Anterior cingulate cortex (tissue), 58 donors: ENCODE measurements around the gene CD101.

ENCODE experiments used
- DNase-seq, 58 donors: peaks; one replicate each; lab custom pipeline; 2025; lab: John Stamatoyannopoulos, UW

Gene CD101

DNA sequence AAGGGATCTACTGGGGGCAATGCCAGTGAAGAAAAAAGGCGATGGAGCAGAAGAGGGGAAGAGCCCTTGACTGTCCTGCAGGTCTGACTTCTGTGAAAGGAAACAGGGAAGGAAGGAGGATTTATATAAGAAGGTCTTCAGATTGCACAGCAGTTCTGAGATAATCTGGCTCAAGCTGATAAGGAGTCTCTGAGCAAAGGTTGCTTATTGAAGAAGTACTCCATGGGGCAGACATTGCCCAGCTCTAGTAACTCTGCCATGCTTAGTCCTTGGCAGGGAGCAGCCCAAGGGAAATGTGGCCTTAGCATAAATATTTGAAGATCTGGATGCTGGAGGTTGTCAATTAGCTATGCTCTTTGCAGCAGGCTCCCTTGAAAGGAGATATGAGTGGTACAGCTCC, 42.7 kb downstream of the CD101 start:
- no peak for DNase-seq

DNA sequence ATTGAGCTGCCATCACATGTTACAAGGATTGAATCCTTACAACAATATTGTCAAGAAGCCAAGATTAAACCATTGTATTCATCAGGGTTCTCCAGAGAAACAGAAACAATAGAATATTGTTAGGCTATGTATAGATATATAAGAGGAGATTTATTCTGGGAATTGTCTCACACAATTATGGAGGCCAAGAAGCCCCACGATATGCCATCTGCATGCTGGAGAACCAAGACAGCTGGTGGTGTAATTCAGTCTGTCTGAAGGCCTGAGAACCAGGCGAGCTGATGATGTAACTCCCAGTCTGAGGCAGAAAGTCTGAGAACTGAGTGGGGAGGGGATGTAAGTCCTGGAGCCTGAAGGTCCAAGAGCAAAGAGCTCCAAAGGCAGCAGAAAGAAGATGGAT, 44.1 kb downstream of the CD101 start:
- peak in 4 of 58 donors; percentile 7 to 39 (median 20) for DNase-seq

- no peak for DNase-seq
Measured at GRCh38 chr1:117046781-117047180, 45.2 kb downstream of the CD101 start.

- DNase-seq, result no peak
Measured at GRCh38 chr1:117047271-117047670, 45.7 kb downstream of the CD101 start.

GRCh38 chr1:117049857-117050256, 48.3 kb downstream of the CD101 start:
- no peak for DNase-seq

DNA sequence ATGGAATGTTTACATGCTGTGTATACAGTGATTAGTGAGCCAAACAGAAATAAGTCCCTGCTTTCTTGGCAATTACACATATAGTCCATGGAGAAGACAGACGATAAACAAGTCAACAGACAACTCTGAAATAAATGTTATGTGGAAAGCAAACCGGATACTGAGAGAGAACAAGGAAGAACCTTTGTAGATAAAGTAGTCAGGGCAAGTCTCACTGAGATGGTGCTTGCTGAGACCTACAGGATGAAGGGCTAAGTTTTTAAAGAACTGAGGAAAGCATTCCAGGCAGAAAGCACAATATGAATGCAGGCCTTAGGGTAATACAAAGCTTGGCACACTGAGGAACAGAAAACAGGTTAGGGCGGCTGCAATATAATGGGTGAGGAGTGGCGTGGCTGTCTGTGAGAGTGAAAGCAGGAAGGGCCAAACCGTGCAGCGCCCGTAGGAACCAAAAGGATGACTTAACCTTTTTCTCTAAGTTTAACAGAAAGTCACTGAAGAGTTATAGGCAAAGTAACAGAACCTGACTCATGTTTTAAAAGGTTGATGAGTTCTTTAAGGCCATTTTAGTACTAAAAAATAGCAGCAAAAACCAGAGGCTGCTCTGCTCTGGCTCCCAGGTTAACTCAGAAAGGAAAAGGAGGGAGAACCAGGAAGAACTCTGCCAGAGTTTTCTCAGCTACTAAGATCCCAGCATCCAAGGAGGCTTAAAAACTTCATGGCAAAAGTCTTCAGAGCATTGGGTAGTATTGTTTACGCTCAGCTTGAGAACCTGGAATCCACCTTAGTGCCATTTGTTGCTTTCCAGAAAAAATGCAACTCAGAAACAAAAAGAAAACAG, 49.9 kb downstream of the CD101 start:
- DNase-seq, result no peak

DNA sequence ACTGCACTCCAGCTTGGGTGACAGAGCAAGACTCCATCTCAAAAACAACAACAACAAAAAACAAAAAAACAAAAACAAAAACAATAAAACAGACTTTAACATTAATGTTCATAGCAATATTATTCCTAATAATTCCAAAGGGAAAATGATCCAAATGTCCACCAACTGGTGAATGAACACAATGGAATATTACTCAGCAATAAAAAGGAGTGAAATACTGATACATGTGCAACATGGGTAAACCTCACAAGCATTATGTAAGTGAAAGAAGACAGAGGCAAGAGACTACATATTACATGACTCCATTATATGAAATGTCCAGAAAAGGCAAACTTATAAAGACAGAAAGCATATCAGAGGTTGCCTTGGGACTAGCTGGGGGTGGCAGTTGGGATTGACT, 52.5 kb downstream of the CD101 start:
- DNase-seq, result no peak

DNA sequence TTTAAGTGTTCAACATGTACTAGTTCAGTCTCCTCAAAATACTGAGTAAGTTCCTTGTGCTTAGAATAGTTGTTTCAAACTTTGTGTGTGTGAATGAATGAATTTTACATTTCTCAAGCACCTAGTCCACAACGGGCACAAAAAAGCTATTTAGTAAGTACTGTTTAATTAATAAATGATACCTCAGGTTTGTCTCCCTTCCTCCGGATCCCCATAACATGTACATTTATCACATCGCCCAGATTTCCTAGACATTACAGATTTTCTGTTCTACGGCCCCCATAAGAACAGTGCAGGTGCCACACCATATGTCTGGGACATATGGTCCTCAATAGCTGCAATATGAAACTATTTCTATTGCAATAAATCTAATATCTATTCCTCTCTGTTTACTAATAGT, 57.2 kb downstream of the CD101 start:
- no peak for DNase-seq

DNA sequence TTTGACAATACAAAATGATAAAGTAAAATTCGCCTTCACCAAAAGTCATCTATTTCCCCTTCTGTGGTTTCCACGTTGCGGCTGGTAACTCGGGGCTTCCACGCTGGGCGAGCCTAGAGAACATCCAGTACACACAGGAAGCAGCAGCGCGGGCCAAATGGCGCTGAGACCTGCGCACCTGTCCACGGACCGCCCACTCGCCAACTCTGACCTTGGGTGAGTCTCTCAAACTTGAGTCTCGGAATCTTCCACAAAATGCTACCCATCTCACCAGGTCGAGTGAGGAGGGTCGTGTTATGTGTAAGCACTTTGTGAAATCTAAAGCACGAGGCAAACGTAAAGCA, 57.7 kb downstream of the CD101 start:
- peak in 1 of 58 donors; percentile 22 for DNase-seq

DNA sequence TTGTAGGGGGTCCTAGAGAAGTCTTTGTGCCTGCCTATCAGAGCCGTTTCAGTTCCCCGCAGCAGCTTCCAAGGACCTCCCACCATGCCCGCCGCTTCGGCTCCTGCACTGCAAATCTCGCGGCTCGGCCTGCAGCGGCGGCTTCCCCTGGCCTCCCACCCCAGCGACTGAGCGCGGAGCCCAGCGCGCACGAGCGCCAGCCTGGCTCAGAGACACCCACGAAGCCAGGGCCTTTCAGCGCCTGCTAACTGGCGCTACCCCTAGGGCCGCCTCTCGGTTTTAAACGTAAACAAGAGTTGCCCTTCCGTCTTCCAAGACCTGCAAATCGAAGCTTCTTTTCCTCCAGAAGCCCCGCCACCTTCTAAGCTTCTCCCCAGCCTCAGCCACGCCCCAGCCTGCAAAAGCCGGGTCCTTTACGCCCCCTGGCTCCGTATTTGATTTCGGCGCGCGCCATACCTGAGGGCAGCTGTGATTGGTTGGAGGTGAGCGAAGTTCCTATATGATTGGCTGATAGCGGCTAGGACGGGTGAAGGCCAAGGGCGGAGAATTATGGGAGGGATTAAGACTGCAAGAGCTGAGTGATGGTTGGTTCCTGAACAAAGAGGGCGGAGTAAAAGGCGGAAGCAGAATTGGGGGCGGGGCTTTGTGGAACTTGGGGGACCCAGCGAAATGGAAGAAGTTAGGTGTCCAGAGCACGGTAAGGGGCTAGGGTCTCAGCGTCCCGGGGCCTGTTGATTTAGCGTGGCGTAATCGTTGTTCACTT, 58.3 kb downstream of the CD101 start, which contains the start of gene TTF2:
Gene TTF2 (plus strand): TSS at position 649 of the 763 bp plus-strand sequence. CDS start 21 bp downstream, at position 670.
- DNase-seq, result peak; percentile 51 to 97 (median 89)

DNA sequence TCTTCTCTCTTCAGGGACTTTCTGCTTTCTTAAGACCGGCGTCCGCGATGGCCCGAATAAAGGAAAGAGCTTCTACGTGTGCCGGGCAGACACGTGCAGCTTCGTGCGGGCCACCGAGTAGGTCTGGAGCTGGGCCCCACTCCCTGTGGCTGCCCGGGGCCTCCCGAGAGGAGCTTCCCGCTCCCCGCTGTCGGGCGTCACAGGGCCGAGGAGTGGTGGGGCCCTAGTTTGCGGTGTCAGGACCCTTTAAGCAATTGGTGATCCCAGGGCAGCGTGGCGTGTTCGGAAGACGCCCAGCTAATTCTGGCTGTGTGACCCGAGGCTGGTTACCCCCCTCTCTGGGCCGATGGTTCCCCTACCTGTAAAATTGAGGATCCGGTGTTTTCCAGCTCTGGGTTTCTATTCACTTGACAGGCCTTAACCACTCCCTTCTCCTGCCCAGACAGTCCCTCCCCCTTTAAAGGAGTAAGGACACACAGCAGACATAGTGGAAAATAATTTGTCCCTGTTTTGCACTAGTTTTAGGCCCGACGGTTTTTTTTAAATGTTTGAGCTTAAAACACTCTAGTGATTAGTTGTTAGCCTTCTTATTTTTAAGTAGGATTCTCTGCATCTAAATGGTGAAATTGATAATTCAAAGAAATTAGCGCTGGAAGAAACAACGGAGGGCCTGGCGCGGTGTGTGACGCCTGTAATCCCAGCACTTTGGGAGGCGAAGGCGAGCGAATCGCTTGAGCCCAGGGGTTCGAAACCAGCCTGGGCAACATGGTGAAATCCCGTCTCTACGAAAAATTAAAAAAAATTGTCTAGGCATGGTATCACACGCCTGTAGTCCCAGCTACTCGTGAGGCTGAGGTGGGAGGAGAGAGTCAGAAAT, 59.1 kb downstream of the CD101 start:
- peak in 2 of 58 donors; percentile 32 to 46 for DNase-seq

DNA sequence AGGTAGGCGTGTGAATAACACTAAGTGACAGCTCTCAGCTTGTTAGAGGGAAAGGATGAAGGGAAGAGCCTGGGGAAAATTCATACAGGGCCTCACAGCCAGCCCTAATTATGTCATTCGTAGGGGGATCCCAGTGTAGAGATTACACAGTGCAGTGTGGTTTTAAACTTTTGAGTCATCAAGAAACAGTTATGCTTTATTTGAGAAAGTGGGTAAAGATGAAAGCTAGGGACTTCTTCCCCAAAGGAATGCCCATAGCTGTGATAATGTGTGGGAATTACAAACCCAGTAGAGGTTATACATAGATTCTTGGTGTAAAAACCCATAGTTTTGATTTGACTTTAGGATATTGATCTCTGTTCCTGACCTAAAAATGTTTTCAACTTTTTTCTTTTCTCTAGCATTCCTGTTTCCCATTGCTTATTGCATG, 60.4 kb downstream of the CD101 start:
- DNase-seq, result no peak

DNA sequence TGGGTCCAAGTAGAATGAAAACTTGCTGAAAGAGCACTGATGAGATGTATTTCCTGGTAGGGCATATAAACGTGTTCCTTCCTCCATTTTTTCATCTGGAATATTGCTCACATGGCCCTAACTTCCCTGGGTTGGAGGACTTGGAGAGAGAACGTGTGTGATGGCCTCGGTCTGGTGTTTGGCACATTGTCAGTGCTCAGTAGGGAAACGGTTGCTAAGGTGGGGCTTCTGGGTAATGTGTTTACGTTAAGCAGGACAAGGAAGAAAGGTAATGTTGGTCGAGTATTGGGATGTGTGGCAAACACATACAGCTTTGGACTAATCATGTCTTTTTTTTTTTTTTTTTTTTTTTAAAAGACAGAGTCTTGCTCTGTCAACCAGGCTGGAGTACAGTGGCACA, 64.8 kb downstream of the CD101 start:
- DNase-seq, result no peak

DNA sequence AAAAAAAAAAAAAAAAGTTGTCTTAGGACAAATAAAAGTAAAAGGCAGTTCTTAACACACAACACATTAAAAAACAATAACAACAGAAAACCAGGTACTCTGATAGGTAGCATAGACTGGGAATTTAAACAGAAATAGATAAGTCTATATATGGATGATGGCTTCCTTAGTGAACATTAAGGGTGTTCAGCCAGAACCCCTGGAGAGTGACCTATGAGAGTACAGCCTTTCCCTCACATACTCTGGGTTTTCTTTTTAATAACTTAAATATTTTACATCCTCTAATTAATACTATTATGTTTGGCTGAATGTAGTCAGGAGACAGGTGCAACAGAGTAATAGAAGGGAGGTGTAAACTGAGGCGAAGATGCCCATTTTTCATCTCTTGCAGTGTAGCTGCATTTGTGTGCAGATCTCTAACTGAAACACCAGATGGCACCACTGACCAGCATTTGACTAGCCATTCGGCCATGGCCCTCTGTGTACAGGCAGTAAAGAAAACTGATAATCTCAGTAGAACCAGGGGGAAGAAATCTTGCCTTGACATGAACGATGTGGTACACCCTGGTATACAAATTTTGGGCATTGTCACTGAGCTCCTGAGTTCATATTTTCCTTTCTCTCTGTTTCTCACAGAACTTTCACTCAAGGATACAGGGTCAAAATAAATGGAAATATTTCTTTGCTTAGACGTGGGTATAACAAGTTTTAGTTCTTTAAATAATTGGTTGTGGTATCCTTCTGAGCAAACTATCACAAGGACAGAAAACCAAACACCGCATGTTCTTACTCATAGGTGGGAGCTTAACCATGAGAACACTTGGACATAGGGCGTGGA, 66.2 kb downstream of the CD101 start:
- peak in 41 of 58 donors; percentile 3 to 76 (median 28) for DNase-seq

GRCh38 chr1:117068580-117068979, 67.0 kb downstream of the CD101 start:
- DNase-seq, result peak in 7 of 58 donors; percentile 7 to 36 (median 14)

- no peak for DNase-seq
Measured at GRCh38 chr1:117069220-117069844, 67.8 kb downstream of the CD101 start.

DNA sequence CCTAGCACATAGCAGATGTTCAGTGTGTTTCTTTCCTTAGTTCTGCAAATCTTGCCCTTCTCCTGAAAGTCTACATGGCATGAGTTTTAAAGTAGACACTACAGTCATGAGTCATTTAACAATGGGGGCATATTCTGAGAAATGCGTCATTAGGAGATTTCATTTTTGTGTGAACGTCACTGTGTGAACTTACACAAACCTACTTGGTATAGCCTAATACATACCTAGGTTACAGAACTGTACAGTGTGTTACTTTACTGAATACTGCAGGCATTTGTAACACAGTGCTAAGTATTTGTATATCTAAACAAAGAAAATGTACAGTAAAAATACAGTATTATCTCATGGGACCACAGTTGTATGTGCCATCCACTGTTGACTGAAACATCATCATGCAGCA, 68.6 kb downstream of the CD101 start:
- DNase-seq, result no peak

DNA sequence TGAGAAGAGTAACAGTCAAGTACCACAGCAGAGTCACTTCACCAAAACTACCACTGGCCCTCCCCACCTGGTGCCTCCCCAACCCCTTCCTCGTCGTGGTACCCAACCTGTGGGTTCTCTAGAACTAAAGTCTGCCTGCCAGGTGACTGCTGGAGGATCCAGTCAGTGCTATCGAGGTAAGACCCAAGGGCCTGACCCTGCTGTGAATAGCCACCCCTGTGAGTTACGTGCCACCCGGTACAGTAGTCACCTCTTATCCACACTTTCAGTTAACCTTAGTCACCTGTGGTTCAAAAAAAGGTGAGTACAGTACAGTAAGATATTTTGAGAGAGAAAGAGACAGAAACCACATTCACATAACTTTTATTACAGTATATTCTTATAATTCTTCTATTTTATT, 75.1 kb downstream of the CD101 start:
- DNase-seq, result no peak

- no peak for DNase-seq
Measured at GRCh38 chr1:117077267-117077666, 75.7 kb downstream of the CD101 start.
